SK-N-SH (cell line): ENCODE data around the gene IER2. TPM values are rescaled to one million over a fixed set of nuclear protein-coding genes. Genes with fewer than 3 reads are reported as not detected.

Experiments used
- CTCF ChIA-PET: fragments of 300-600, 350-600 bp; formaldehyde crosslinking; extraction: SDS; loops from one replicate; lab custom pipeline; 2021; lab: Yijun Ruan, JAX
- POLR2A ChIA-PET: fragments of 350-600 bp; sonication (Branson Sonifier 250); formaldehyde crosslinking; extraction: SDS; loops from one replicate; lab custom pipeline; 2020; ENCODE audit warnings: antibody characterized with exemption, inconsistent platforms; lab: Yijun Ruan, JAX
- DNase-seq: peaks from one replicate; pipeline ENCODE4 v3.0.0; 2012
- H2AFZ ChIP-seq: fragments of 200-600 bp; sonication (generic); 2 replicates; pipeline ENCODE4 v1.8.1; 2016; ENCODE audit warnings: antibody characterized with exemption, mild to moderate bottlenecking, low read depth
- H3F3A ChIP-seq: fragments of 200-600 bp; sonication (generic); replicated peaks from 2 replicates; pipeline ENCODE3; 2016; ENCODE audit warnings: antibody characterized with exemption, mild to moderate bottlenecking; ENCODE audit not compliant: insufficient read depth
- H3K27ac ChIP-seq, 2 experiments: fragments of 200-500 bp in 1 of 2; fragments of 200-600 bp in 1 of 2; sonication (Bioruptor generic) in 1 of 2; sonication (generic), shearing (Covaris generic) in 1 of 2; 2 replicates each; pipeline versions ENCODE4 v1.5.1 to v1.6.1; 2014 to 2016; ENCODE audit warnings: low read depth in 2 of 2, inconsistent platforms in 1 of 2, low read length in 1 of 2, mild to moderate bottlenecking in 1 of 2, mixed read lengths in 1 of 2
- H3K27me3 ChIP-seq: fragments of 200-600 bp; sonication (generic), shearing (Covaris generic); 2 replicates; pipeline ENCODE4 v1.6.1; 2016; ENCODE audit warnings: mixed run types; ENCODE audit not compliant: insufficient read depth
- H3K36me3 ChIP-seq, 2 experiments: fragments of 200-500 bp in 1 of 2; fragments of 200-600 bp in 1 of 2; sonication (Bioruptor generic) in 1 of 2; sonication (generic) in 1 of 2; replicated peaks in 1 of 2; 2 replicates each; pipeline versions ENCODE3 to v1.5.1; 2014 to 2016; ENCODE audit warnings: low read length in 1 of 2, mild to moderate bottlenecking in 1 of 2; ENCODE audit not compliant: insufficient read depth in 2 of 2, control insufficient read depth in 1 of 2
- H3K4me1 ChIP-seq, 2 experiments: fragments of 200-500 bp in 1 of 2; fragments of 200-600 bp in 1 of 2; sonication (Bioruptor generic) in 1 of 2; sonication (generic), shearing (Covaris generic) in 1 of 2; 2 replicates each; pipeline versions ENCODE4 v1.5.1 to v1.6.1; 2014 to 2016; ENCODE audit warnings: low read depth in 1 of 2, low read length in 1 of 2, mixed run types in 1 of 2; ENCODE audit not compliant: insufficient read depth in 2 of 2, control insufficient read depth in 1 of 2
- H3K4me2 ChIP-seq: fragments of 200-600 bp; sonication (generic), shearing (Covaris generic); 2 replicates; pipeline ENCODE4 v1.6.1; 2017; ENCODE audit warnings: mixed run types
- H3K4me3 ChIP-seq, 2 experiments: fragments of 200-500 bp in 1 of 2; fragments of 200-600 bp in 1 of 2; sonication (Bioruptor generic) in 1 of 2; sonication (generic), shearing (Covaris generic) in 1 of 2; 2 replicates each; pipeline versions ENCODE4 v1.5.1 to v1.8.1; 2014 to 2016; ENCODE audit warnings: low read depth in 2 of 2, inconsistent platforms in 1 of 2, low read length in 1 of 2, mild to moderate bottlenecking in 1 of 2, mixed read lengths in 1 of 2, moderate library complexity in 1 of 2
- H3K79me2 ChIP-seq: fragments of 200-600 bp; sonication (generic); 2 replicates; pipeline ENCODE4 v1.8.1; 2017; ENCODE audit warnings: mild to moderate bottlenecking; ENCODE audit not compliant: insufficient read depth
- H3K9ac ChIP-seq: fragments of 200-600 bp; sonication (generic); 2 replicates; pipeline ENCODE4 v1.6.1; 2017; ENCODE audit warnings: mixed run types
- H3K9me2 ChIP-seq: fragments of 200-600 bp; sonication (generic); 2 replicates; pipeline ENCODE4 v1.6.1; 2017; ENCODE audit warnings: mixed run types
- H3K9me3 ChIP-seq: fragments of 200-600 bp; sonication (generic); 2 replicates; pipeline ENCODE4 v1.6.1; 2017; ENCODE audit warnings: mixed run types, mild to moderate bottlenecking, moderate library complexity
- H4K20me1 ChIP-seq: fragments of 200-600 bp; sonication (generic); 2 replicates; pipeline ENCODE4 v1.6.1; 2017; ENCODE audit warnings: mild to moderate bottlenecking, mixed run types; ENCODE audit not compliant: insufficient read depth
- CTCF ChIP-seq: fragments of 200-600 bp; sonication (generic); IDR thresholded peaks from 2 replicates; pipeline ENCODE4 v1.6.1; 2017; ENCODE audit warnings: antibody characterized with exemption, mild to moderate bottlenecking, moderate library complexity
- ELF1 ChIP-seq: IDR thresholded peaks from 2 replicates; pipeline ENCODE4 v1.4.0; 2012
- EP300 ChIP-seq, 2 experiments: IDR thresholded peaks; 2 replicates each; pipeline versions ENCODE4 v1.4.0 to v1.6.1; 2012; ENCODE audit warnings: borderline replicate concordance in 1 of 2, low read depth in 1 of 2, low read length in 1 of 2
- EZH2phosphoT487 ChIP-seq: fragments of 200-600 bp; sonication (generic); IDR thresholded peaks from 2 replicates; pipeline ENCODE4 v1.6.1; 2017; ENCODE audit warnings: low read depth, mixed run types, mild to moderate bottlenecking, antibody characterized with exemption, moderate library complexity, borderline replicate concordance
- FOSL2 ChIP-seq: IDR thresholded peaks from 2 replicates; pipeline ENCODE4 v1.4.0; 2012; ENCODE audit warnings: low read depth, mild to moderate bottlenecking, moderate library complexity, borderline replicate concordance
- FOXJ3 ChIP-seq: sonication (generic); formaldehyde crosslinking; IDR thresholded peaks from 2 replicates; pipeline ENCODE4 v1.5.1; 2020; ENCODE audit warnings: mild to moderate bottlenecking, missing genetic modification reagents
- GABPA ChIP-seq: IDR thresholded peaks from 2 replicates; pipeline ENCODE4 v1.4.0; 2012; ENCODE audit warnings: low read depth, mild to moderate bottlenecking
- GATA2 ChIP-seq: sonication (generic); formaldehyde crosslinking; IDR thresholded peaks from 2 replicates; pipeline ENCODE4 v1.5.0; 2020; ENCODE audit warnings: mild to moderate bottlenecking, missing genetic modification reagents
- MAX ChIP-seq: IDR thresholded peaks from 2 replicates; pipeline ENCODE4 v1.4.0; 2012; ENCODE audit warnings: low read depth
- NFIC ChIP-seq: IDR thresholded peaks from 2 replicates; pipeline ENCODE4 v1.4.0; 2012; ENCODE audit warnings: borderline replicate concordance
- NRF1 ChIP-seq: IDR thresholded peaks from 2 replicates; pipeline ENCODE4 v1.6.1; 2012; ENCODE audit warnings: low read depth, mild to moderate bottlenecking, low read length
- PBX3 ChIP-seq: IDR thresholded peaks from 2 replicates; pipeline ENCODE4; 2012
- RAD21 ChIP-seq: IDR thresholded peaks from 2 replicates; pipeline ENCODE4 v1.6.1; 2012; ENCODE audit warnings: mild to moderate bottlenecking, low read length
- RFX5 ChIP-seq: IDR thresholded peaks from 2 replicates; pipeline ENCODE4 v1.6.1; 2012; ENCODE audit warnings: mild to moderate bottlenecking, improper control_type of control experiment, low read length
- RXRA ChIP-seq: IDR thresholded peaks from 2 replicates; pipeline ENCODE4 v1.4.0; 2012; ENCODE audit warnings: low read depth, mild to moderate bottlenecking, borderline replicate concordance
- SMC3 ChIP-seq: IDR thresholded peaks from 2 replicates; pipeline ENCODE4 v1.6.1; 2012; ENCODE audit warnings: low read depth, low read length, improper control_type of control experiment
- TEAD4 ChIP-seq: IDR thresholded peaks from 2 replicates; pipeline ENCODE4 v1.4.0; 2012; ENCODE audit warnings: mild to moderate bottlenecking, borderline replicate concordance; ENCODE audit not compliant: insufficient read depth
- YY1 ChIP-seq: IDR thresholded peaks from 2 replicates; pipeline ENCODE4 v1.4.0; 2012; ENCODE audit warnings: low read depth, mild to moderate bottlenecking
- WGBS: methylation state at CpG from one replicate; pipeline ENCODE4 v1.1.6; 2017; ENCODE audit warnings: low lambda C conversion rate; 5-methylcytosine and 5-hydroxymethylcytosine counted together
- polyA plus RNA-seq, 3 experiments: library from polyadenylated mRNA; depleted of rRNA; stranded (reverse); fragments of >200 nt; gene quantifications; 2 replicates each; pipeline ENCODE4 v1.2.3, GENCODE V29; 2012

The IER2 gene
- polyA plus RNA-seq, 1 of the 3 experiments (the other 2 are of a cell fraction) = 115 TPM

- peak; percentile 14; the same call in 1 of the 2 replicates for TF ChIP-seq NFIC
- no peak for TF ChIP-seq FOXJ3 (CRISPR knock-in tag)
- TF ChIP-seq RFX5 = no peak
- no peak for TF ChIP-seq EP300 (IDR thresholded peaks at IDR 0.05; ENCODE audit: borderline replicate concordance in 1 of 2, low read depth in 1 of 2, low read length in 1 of 2)
- no peak for TF ChIP-seq NRF1
- no peak for TF ChIP-seq CTCF
- no peak for TF ChIP-seq FOSL2
- peak; percentile 95 for TF ChIP-seq MAX
- TF ChIP-seq GATA2 = no peak
- no peak for TF ChIP-seq EZH2phosphoT487
- peak; percentile 57 for TF ChIP-seq ELF1
- 0 out of 2 replicates have a peak, but pooled peaks have one; percentile 34 for TF ChIP-seq YY1
- TF ChIP-seq PBX3 = peak; percentile 22; the same call in 1 of the 2 replicates
- peak; percentile 20; the same call in 1 of the 2 replicates for TF ChIP-seq RXRA
- peak; percentile 16; the same call in 1 of the 2 replicates for TF ChIP-seq SMC3
- TF ChIP-seq GABPA = peak; percentile 71
- peak; percentile 81 for TF ChIP-seq TEAD4
Measured at GRCh38 chr19:13151605-13152355, 1.6 kb downstream of the IER2 start (continued).

GRCh38 chr19:13152356-13152973 lies 2.3 kb downstream of the IER2 start:
- peak overlapping the region; percentile 39; the same call in 1 of the 2 replicates for H2AFZ ChIP-seq
- H3K4me3 ChIP-seq = peak overlapping the region; percentile 76 to 90
- peaks cover 4 to 23% of the 10 kb centered on the region in 2 experiments; a peak in 1 of 4 replicates for H3K4me1 ChIP-seq
- H3K27me3 ChIP-seq = no peaks in the 10 kb centered on the region
- peak overlapping the region; percentile 98 for H3K4me2 ChIP-seq
- peak overlapping the region; percentile 93 for H3K9ac ChIP-seq
- peaks cover 25% of the 10 kb centered on the region for H4K20me1 ChIP-seq
- peaks cover 36% of the 10 kb centered on the region for H3F3A ChIP-seq
- H3K27ac ChIP-seq = peak overlapping the region; percentile 98 to 99
- 3% methylated on average over 15 of the region's 25 CpGs for WGBS
- H3K9me2 ChIP-seq = no peaks in the 10 kb centered on the region
- peaks cover 0 to 19% of the 10 kb centered on the region in 2 experiments for H3K36me3 ChIP-seq
- peaks cover 62% of the 10 kb centered on the region for H3K79me2 ChIP-seq
- ChIA-PET CTCF (interaction anchor here (0.6 to 1.8 kb wide), 16 partner anchors 11 to 187 kb away, joined by 3 to 11 read pairs (median 4); partner anchors contain the start of genes DAND5 and NACC1), POLR2A (interaction anchor here (0.7 to 2.2 kb wide), 17 partner anchors 9 to 1973 kb away, joined by 3 to 73 read pairs (median 4); partner anchors contain the start of genes DAND5, GCDH and NACC1)
- no peaks in the 10 kb centered on the region for H3K9me3 ChIP-seq
- no peak for TF ChIP-seq RAD21
- TF ChIP-seq MAX = peak; percentile 75; the same call in 1 of the 2 replicates
- no peak for DNase-seq
